Measurements from ENCODE around the gene SPPL3.

SPPL3 gene

GRCh38 chr12:120767071-120768024 is 136.8 kb downstream of the SPPL3 start:
- no peak for DNase-seq

GRCh38 chr12:120766566-120766965 is 137.6 kb downstream of the SPPL3 start:
- DNase-seq = no peak

GRCh38 chr12:120764816-120765215 is 139.3 kb downstream of the SPPL3 start:
- no peak for DNase-seq

- DNase-seq = no peak
These were observed 140.9 kb downstream of the SPPL3 start for GRCh38 chr12:120763250-120763649.

GRCh38 chr12:120762086-120762485 is 142.1 kb downstream of the SPPL3 start:
- DNase-seq = no peak

GRCh38 chr12:120761519-120761934 is 142.6 kb downstream of the SPPL3 start:
- DNase-seq = peak; percentile 90

GRCh38 chr12:120760349-120761254 is 143.6 kb downstream of the SPPL3 start:
- peak; percentile 24 for DNase-seq

DNA sequence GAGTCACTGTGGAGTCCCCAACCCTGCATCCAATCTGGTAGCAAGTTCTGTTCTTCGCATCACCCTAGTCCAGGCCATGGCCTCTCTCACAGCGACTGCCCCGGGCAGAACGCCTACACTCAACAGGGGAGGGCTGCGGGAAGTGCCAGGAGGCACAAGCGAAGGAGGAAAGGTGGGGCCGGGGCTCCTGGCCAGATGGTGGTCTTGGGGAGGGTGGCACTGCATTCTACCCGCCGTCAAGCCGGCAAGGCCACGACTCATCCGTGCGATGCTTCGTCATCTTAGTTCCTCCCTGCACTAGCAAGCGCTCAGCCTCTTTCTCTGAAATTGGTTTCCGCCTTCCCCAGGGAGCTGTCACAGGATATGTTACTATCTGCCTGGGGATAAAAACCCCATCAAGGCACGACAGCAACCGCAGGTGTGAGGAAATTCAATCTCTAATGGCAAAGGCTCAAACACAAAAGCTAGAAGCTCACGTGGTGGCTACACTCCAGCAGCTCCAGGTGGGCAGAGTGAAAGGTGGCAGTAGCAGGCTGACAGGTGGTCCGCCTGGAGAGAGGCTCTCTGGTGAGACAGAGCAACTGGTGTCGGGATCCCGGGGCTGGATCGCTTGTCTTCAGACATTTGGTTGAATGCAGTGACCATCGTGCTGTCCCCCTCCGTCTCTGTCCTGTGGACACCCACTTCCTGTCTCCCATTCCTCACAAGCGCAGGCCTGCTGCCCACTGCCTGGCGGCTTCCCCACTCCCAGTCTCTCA is 144.4 kb downstream of the SPPL3 start:
- peak; percentile 9 for DNase-seq

DNA sequence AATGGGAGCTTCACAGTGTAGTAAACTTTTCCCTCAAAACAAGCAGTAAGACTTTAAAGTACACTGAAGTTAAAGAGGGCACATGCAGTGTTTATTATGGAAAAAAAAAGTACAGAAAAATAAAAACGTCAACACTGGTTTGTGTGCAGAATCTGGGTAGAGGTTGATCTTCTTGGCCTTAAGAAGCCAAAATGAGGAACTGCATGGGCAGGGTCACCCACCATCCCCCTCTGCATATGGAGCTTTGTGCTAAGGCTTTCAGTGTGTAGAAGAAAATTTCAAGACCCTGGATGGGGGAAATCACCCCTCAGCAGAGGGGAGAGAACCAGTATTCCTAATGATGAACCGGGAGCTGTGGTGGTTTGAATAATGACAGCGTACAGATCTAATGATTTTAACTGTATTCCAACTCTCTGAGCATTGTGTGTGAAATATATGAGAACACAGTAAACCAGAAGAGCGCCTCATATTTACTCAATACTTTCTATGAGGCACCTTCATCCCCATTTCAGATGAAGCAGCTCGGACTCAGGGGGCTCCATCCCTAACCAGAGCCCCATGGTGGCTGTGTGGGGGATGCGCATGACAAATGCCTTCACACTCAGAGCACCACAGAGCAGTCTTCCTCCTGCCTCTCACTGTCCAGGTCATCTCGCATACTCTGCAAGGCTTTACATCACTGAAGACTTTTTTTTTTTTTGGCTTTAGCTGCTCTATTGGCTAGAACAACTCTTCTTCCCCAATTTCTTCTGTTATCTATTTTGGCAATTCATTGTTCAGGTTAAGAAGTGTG is 145.2 kb downstream of the SPPL3 start:
- no peak for DNase-seq

GRCh38 chr12:120757949-120758348 is 146.2 kb downstream of the SPPL3 start:
- no peak for DNase-seq

DNA sequence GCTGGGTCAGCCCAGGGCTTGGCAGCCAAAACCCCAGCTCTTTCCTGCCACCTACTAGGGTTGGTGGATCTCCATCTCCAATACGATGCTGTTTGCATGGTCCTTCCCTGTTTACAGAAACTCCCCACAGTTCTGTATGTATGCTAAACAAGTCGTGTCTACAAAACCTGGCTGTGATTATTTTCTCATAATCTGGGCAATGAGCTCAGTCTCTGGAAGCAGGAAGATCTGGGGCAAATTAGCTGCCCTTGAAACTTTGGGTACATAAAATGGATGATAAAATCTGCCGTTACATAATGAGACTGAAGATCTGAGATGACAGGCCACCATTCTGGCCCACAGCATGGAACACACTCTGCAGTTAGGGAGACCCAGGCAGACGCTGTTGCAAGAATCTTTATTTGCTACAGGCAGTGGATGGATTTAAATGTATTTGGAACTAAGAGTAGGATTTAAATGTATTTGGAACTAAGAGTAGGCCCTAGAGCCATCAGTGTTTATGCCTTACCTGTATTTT is 146.9 kb downstream of the SPPL3 start:
- DNase-seq = peak; percentile 6

DNA sequence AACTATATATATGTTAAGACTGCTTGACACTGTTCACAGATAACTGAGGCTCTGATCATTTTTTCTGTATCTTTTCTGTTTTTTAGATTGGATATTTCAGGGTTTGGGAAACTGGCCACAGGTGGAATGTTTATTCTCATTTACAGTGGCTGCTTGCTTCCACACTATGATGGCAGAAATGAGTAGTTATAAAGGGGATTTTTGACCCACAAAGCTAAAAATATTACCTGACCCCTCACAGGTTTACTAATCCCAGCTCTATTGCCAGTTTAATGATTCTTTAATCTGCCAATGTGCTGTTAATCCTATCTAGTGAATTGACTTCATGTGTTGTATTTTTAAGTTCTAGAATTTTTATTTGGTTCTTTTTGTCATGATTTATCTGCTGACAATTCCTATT is 148.9 kb downstream of the SPPL3 start:
- no peak for DNase-seq

- DNase-seq = no peak
These were observed 149.4 kb downstream of the SPPL3 start for GRCh38 chr12:120754792-120755191.

DNA sequence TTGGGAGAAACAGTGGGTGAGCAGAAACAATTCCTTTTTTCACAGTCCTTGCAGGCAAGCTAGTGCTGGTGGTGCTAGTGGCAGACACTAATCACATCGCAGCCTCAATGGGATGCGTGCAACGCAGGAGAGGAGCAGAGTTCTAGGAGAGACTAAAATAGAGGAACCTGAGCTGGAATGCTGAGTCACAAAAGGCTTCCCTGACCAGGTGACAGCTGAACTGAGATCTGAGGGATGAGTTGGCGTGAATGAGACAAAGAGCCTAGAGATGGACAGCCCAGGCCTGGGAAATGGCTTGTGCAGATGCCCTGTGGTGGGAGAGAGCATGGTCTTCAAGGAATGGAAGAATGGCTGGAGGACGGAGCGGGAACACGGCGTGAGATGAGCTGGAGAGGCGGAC is 152.8 kb downstream of the SPPL3 start:
- no peak for DNase-seq

DNA sequence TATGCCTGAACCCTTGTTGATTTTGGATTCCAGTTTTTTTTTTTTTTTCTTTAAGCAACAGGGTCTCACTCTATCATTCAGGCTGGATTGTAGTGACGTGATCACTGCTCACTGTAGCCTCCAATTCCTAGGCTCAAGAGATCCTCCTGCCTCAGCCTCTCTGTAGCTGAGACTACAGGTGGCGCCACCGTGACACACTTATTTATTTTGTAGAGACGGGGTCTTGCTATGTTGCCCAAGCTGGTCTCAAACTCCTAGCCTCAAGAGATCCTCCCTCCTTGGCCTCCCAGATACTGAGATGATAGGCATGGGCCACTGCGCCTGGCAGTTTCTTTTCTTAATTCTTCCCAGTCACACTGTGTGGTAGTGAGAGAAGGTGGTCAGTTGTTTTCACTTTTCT is 153.4 kb downstream of the SPPL3 start:
- DNase-seq = no peak

- no peak for DNase-seq
These were observed 154.9 kb downstream of the SPPL3 start for GRCh38 chr12:120749256-120749655.

DNA sequence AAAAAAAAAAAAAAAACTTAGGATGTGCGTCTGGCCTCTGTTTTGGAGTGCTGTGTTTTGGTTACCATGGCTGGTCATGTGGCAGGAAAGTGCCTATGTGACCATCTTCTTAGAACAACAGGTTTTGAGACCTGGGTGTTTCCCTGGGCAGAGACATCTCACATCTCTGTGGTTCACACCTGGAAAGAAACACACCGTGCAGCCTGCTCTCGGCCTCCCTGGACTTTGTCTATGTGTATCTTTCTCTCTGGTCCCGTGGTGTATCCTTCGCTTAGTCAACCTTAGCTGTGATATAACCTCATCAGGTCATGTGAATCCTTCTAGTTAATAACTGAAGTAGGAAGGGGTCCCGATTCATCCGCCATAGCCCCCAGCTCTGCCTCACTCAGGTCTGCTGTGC is 155.9 kb downstream of the SPPL3 start:
- DNase-seq = no peak

- DNase-seq = no peak
These were observed 159.2 kb downstream of the SPPL3 start for GRCh38 chr12:120744922-120745493.

GRCh38 chr12:120741476-120742421 is 162.4 kb downstream of the SPPL3 start:
- DNase-seq = no peak

DNA sequence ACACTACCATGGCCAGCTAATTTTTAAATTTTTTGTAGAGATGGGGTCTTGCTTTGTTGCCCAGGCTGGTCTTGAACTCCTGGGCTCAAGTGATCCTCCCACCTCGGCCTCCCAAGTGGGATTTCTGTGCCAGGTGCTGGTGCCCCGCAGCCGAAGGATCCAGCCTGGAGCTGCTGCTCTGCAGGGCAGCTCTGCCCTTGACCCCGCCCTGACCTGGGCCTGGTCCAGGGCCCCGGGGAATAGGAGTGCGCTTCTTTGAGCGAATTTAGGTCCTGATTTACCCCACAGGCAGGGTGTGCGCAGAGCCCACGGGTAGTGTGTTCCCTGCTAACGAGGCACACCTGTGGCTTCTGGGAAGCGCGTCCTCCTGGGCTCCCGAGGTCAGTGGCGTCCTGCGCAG is 163.3 kb downstream of the SPPL3 start:
- DNase-seq = no peak
